Measurements from ENCODE around the gene RYR3.
A peak's percentile ranks its signal among the peaks of the same experiment; 100 is the strongest.

RYR3 gene

DNA sequence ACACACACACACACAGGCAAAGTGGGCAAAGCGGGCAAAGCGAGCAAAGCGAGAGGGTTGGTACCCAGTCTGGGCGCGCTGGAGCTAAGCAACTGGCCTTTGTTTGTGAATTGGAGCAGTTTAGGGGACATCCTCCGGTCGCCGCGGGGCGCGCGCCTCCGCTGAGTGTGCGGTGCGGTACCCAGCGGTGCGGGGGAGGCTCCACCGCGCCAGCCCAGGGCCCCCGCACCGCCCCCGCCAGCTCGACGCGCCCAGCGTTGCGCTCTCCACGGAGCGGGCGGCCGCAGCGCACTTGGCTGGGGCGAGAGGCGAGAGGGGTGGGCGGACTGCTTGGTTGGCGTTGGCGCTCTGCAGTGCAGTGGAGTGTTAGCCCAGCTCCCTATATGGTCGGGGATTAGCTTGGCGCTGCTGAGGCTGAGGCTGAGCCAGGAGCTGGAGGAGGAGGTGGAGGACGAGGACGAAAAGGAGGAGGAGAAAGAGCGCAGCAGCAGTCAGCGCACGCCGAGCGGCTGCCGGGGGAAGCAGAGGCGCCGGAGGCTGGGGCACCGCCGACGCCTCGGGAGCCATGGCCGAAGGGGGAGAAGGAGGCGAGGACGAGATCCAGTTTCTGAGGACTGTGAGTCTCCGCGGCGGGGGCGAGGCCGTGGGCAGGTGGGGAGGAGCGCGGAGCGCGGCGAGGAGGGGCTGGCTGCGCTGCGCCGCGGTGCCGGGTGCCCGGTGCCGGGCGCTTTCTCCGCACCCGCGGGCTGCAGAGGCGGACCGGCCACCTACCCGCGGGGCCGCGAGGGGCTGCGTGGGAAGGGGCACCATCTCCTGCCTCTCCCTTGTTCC is at the start of gene RYR3:
RYR3 (plus strand) TSS at position 487 of the 831 bp plus-strand sequence; CDS start at position 566, 79 bp downstream.
- H3K36me3 ChIP-seq (ENCODE audit: control insufficient read depth, insufficient read depth, low read length): no peaks in the 10 kb centered on the region
- peaks cover 1% of the 10 kb centered on the region for H3K27me3 ChIP-seq (replicated peaks; ENCODE audit: control insufficient read depth, insufficient read depth, low read length)
- no peak within 1 kb of the TSS for H3K4me3 ChIP-seq (replicated peaks; ENCODE audit: low read depth, low read length)
- DNase-seq (ENCODE audit: extremely low read depth, insufficient read length): peak; percentile 15
- TF ChIP-seq, protein P1, sequence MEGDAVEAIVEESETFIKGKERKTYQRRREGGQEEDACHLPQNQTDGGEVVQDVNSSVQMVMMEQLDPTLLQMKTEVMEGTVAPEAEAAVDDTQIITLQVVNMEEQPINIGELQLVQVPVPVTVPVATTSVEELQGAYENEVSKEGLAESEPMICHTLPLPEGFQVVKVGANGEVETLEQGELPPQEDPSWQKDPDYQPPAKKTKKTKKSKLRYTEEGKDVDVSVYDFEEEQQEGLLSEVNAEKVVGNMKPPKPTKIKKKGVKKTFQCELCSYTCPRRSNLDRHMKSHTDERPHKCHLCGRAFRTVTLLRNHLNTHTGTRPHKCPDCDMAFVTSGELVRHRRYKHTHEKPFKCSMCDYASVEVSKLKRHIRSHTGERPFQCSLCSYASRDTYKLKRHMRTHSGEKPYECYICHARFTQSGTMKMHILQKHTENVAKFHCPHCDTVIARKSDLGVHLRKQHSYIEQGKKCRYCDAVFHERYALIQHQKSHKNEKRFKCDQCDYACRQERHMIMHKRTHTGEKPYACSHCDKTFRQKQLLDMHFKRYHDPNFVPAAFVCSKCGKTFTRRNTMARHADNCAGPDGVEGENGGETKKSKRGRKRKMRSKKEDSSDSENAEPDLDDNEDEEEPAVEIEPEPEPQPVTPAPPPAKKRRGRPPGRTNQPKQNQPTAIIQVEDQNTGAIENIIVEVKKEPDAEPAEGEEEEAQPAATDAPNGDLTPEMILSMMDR (IDR thresholded peaks at IDR 0.05; ENCODE audit: insufficient read depth, low read length, poor library complexity, severe bottlenecking): no peak

GRCh38 chr15:33262306-33262705 is 48.5 kb upstream of the RYR3 start:
- no peaks in the 10 kb centered on the region for H3K27me3 ChIP-seq (replicated peaks; ENCODE audit: control insufficient read depth, insufficient read depth, low read length)
- H3K4me3 ChIP-seq (replicated peaks; ENCODE audit: low read depth, low read length): no peak overlapping the region
- TF ChIP-seq, protein P1 (IDR thresholded peaks at IDR 0.05; ENCODE audit: insufficient read depth, low read length, poor library complexity, severe bottlenecking): no peak
- DNase-seq (ENCODE audit: extremely low read depth, insufficient read length): no peak
- H3K36me3 ChIP-seq (ENCODE audit: control insufficient read depth, insufficient read depth, low read length): no peaks in the 10 kb centered on the region

DNA sequence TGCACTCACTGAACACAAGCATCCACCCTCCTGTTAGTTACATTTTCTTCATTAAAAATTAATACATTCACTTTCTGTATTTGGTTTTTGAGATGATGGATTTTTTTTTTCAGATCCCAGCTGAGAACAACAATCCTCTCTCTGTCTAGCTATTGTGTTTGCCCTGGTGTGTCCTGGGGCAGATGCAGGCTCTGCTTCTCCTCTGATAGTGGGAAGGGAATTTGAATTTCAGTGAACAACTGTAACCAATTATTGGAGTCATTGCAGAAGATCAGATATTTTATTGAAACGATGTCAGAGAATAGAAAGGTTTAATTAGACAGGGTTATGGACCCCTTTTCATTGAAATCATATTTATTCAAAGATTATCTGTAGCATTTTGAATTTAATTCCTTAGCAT is 33.1 kb upstream of the RYR3 start:
- H3K27me3 ChIP-seq (replicated peaks; ENCODE audit: control insufficient read depth, insufficient read depth, low read length): no peaks in the 10 kb centered on the region
- TF ChIP-seq, protein P1 (IDR thresholded peaks at IDR 0.05; ENCODE audit: insufficient read depth, low read length, poor library complexity, severe bottlenecking): no peak
- no peaks in the 10 kb centered on the region for H3K36me3 ChIP-seq (ENCODE audit: control insufficient read depth, insufficient read depth, low read length)
- DNase-seq (ENCODE audit: extremely low read depth, insufficient read length): no peak
- H3K4me3 ChIP-seq (replicated peaks; ENCODE audit: low read depth, low read length): no peak overlapping the region

- TF ChIP-seq, protein P1 (IDR thresholded peaks at IDR 0.05; ENCODE audit: insufficient read depth, low read length, poor library complexity, severe bottlenecking): no peak
- no peak overlapping the region for H3K4me3 ChIP-seq (replicated peaks; ENCODE audit: low read depth, low read length)
- no peaks in the 10 kb centered on the region for H3K36me3 ChIP-seq (ENCODE audit: control insufficient read depth, insufficient read depth, low read length)
- no peaks in the 10 kb centered on the region for H3K27me3 ChIP-seq (replicated peaks; ENCODE audit: control insufficient read depth, insufficient read depth, low read length)
- DNase-seq (ENCODE audit: extremely low read depth, insufficient read length): no peak
These were observed 31.8 kb upstream of the RYR3 start for GRCh38 chr15:33278816-33279612.

- H3K4me3 ChIP-seq (replicated peaks; ENCODE audit: low read depth, low read length): no peak overlapping the region
- DNase-seq (ENCODE audit: extremely low read depth, insufficient read length): no peak
These were observed 31.1 kb upstream of the RYR3 start for GRCh38 chr15:33279613-33280205.

More at GRCh38 chr15:33279613-33280205, 31.1 kb upstream of the RYR3 start:
- TF ChIP-seq, protein P1 (IDR thresholded peaks at IDR 0.05; ENCODE audit: insufficient read depth, low read length, poor library complexity, severe bottlenecking): no peak
- H3K36me3 ChIP-seq (ENCODE audit: control insufficient read depth, insufficient read depth, low read length): no peaks in the 10 kb centered on the region
- no peaks in the 10 kb centered on the region for H3K27me3 ChIP-seq (replicated peaks; ENCODE audit: control insufficient read depth, insufficient read depth, low read length)
